Chondrocyte (in vitro differentiated cells): Measurements from ENCODE around the gene RALGPS2. TPM values are rescaled to one million over a fixed set of nuclear protein-coding genes. Genes with fewer than 3 reads are reported as not detected.

ENCODE experiments used
- DNase-seq: peaks from one replicate; pipeline ENCODE4 v3.0.0; 2021; ENCODE audit warnings: mixed read lengths, low spot score
- H3K27ac Mint-ChIP-seq: one replicate; pipeline ENCODE4 v1.8.0; 2021; ENCODE audit warnings: mild to moderate bottlenecking, moderate library complexity, mixed read lengths; ENCODE audit not compliant: unreplicated experiment
- H3K27me3 Mint-ChIP-seq: 2 replicates; pipeline ENCODE4 v1.8.0; 2021; ENCODE audit warnings: low read depth, mixed read lengths
- H3K36me3 Mint-ChIP-seq: 2 replicates; pipeline ENCODE4 v1.8.0; 2021; ENCODE audit warnings: low read depth, mixed read lengths
- H3K4me1 Mint-ChIP-seq: 2 replicates; pipeline ENCODE4 v1.8.0; 2021; ENCODE audit warnings: low read depth, mild to moderate bottlenecking, mixed read lengths
- H3K4me3 Mint-ChIP-seq: one replicate; pipeline ENCODE4 v1.8.0; 2021; ENCODE audit warnings: mild to moderate bottlenecking, moderate library complexity, mixed read lengths; ENCODE audit not compliant: unreplicated experiment
- H3K9me3 Mint-ChIP-seq: 2 replicates; pipeline ENCODE4 v1.8.0; 2021; ENCODE audit warnings: low read depth, mixed read lengths
- total RNA-seq: library from RNA; stranded (reverse); gene quantifications from 3 replicates; pipeline ENCODE4 v1.2.1, GENCODE V29; 2021
- TF ChIP-seq, protein P1 (sequence below): fragments of 200-600 bp; sonication (generic); IDR thresholded peaks from 2 replicates; pipeline ENCODE4 v1.5.0; 2021; ENCODE audit warnings: antibody characterized with exemption, mild to moderate bottlenecking, moderate library complexity

Gene RALGPS2
- total RNA-seq, 1 donor from 2014 or later: 10.0 TPM

DNA sequence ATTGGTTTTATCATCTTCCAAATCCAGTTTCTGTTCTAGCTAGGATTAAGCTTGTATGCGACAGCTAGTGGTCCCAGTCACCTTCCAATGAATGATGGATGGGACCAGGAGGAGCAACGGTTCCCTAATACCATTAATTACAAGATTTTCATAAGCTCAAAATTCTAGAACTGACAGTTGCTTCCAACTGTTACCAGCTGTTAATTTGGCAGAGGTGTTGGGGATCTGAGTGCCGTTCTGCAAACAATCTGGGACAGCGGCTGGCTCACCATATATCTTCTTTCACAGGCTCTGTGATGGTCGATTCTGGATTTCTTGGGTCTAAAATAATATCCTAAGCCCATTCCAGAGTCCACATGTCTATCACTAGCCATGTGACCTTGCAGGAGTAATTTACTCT lies 34.5 kb upstream of the RALGPS2 start:
- TF ChIP-seq, protein P1, sequence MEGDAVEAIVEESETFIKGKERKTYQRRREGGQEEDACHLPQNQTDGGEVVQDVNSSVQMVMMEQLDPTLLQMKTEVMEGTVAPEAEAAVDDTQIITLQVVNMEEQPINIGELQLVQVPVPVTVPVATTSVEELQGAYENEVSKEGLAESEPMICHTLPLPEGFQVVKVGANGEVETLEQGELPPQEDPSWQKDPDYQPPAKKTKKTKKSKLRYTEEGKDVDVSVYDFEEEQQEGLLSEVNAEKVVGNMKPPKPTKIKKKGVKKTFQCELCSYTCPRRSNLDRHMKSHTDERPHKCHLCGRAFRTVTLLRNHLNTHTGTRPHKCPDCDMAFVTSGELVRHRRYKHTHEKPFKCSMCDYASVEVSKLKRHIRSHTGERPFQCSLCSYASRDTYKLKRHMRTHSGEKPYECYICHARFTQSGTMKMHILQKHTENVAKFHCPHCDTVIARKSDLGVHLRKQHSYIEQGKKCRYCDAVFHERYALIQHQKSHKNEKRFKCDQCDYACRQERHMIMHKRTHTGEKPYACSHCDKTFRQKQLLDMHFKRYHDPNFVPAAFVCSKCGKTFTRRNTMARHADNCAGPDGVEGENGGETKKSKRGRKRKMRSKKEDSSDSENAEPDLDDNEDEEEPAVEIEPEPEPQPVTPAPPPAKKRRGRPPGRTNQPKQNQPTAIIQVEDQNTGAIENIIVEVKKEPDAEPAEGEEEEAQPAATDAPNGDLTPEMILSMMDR: no peak
- Mint-ChIP-seq H3K36me3 (no peaks in the 10 kb centered on the region), H3K27me3 (no peaks in the 10 kb centered on the region)

DNA sequence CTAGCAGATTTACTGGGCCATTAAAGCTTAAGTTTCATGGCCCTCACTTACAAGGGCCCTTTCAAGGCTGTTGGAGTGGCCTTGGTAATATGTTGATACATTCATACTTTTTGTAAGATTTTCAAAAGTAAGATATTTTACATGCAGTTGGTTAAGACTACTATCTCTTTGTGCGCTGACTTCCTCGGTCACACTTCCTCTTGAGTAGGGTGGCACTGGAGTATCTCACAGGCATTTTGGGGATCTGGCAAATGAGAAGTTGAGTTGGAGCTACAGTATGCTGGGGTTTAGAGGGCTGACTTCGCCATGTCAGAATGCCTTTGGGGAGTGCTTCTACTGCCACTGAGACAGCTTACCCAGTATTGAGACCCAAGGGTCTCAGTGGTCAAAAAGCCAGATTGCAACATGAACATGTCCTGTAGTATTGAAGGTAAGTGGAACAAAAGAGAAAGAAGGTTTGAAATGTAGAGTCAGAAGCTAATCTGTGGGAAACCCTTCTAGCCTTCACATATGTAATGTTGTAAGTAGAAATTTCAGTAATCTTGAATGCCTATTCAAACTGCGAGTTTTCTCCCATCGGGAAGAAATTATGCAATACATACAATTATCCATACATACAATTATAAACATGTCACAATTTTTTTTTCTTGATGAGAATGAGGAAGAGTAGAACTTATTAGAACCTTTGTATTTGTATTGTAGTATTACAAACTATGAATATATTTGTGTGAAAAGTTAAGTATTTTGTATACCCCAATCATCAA lies 32.3 kb upstream of the RALGPS2 start:
- H3K4me3 Mint-ChIP-seq: no peak overlapping the region
- DNase-seq: no peak
- H3K4me1 Mint-ChIP-seq: no peaks in the 10 kb centered on the region
- TF ChIP-seq, protein P1: no peak
- no peaks in the 10 kb centered on the region for H3K27me3 Mint-ChIP-seq
- no peaks in the 10 kb centered on the region for H3K36me3 Mint-ChIP-seq
- H3K27ac Mint-ChIP-seq: no peak overlapping the region
- no peaks in the 10 kb centered on the region for H3K9me3 Mint-ChIP-seq

More for the DNA sequence above, 34.5 kb upstream of the RALGPS2 start:
- Mint-ChIP-seq H3K9me3 (no peaks in the 10 kb centered on the region), H3K4me1 (no peaks in the 10 kb centered on the region), H3K4me3 (no peak overlapping the region), H3K27ac (no peak overlapping the region)
- DNase-seq: no peak

DNA sequence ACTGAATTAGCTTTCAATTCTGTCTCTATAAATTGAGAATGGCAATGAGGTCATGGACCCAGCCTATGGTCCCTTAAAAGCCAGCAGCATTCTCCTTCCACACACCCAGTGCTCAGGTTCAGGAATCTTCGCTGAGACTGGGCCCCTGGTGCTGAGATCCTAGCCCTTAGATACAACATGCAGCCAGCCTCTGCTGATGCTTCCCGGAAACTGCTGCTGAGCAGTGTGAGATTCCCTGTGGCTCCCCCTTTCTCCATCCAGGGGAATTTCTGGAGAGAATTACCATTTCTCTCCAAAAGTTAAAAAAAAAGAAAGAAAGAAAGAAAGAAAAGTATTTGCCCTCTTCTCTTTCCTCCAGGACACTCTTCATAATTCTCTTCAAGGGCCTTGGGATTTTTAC lies 31.7 kb upstream of the RALGPS2 start:
- TF ChIP-seq, protein P1: peak; percentile 50
- Mint-ChIP-seq H3K4me1 (no peaks in the 10 kb centered on the region), H3K9me3 (no peaks in the 10 kb centered on the region), H3K4me3 (no peak overlapping the region), H3K36me3 (no peaks in the 10 kb centered on the region), H3K27me3 (no peaks in the 10 kb centered on the region), H3K27ac (no peak overlapping the region)
- DNase-seq: no peak

DNA sequence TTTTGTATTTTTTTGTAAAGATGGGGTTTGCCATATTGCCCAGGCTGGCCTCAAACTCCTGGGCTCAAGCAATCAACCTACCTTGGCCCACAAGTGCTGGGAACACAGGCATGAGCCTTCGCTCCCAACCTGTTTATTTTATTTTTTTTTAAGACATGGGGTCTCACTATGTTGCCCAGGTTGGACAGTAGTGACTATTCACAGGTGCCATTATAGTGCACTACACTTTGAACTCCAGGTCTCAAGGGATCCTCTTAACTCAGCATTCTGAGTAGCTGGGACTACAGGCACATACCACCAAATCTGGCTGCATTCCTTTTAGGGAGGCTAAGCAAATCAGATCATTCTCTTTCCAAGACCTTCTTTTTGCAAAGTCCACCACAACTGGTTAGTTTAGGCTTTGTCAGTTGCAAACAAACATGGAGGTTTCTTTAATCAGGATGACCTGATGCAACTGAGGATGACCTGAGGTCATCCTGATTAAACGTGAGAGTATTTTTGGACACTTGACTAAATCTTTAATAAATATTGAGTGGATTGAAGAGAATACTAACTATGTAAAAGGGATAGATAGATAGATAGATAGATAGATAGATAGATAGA lies 30.0 kb upstream of the RALGPS2 start:
- TF ChIP-seq, protein P1: no peak
- H3K4me3 Mint-ChIP-seq: no peak overlapping the region
- no peaks in the 10 kb centered on the region for H3K27me3 Mint-ChIP-seq
- no peaks in the 10 kb centered on the region for H3K36me3 Mint-ChIP-seq
- no peak overlapping the region for H3K27ac Mint-ChIP-seq
- no peak for DNase-seq
- H3K9me3 Mint-ChIP-seq: no peaks in the 10 kb centered on the region
- H3K4me1 Mint-ChIP-seq: no peaks in the 10 kb centered on the region

DNA sequence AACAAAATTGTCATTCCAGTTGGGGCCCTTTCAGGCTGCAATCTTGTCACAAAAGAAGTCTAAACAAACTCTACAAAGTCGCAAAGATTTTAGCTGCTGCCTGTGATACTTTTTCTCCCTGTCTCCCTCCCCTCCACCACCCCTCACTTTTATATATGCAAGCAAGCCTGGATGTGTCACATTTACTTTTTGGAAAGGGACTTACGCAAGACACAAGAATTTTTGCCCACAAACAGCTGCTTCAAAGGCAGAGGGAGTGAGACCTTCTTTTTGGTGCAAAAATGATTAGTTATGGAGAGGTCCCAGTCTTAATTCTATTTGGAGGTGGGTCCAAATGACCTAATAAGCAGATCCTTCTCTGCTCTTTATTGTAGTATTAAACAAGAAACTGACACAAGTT lies 22.9 kb upstream of the RALGPS2 start:
- H3K36me3 Mint-ChIP-seq: no peaks in the 10 kb centered on the region
- H3K4me1 Mint-ChIP-seq: no peaks in the 10 kb centered on the region
- H3K27me3 Mint-ChIP-seq: no peaks in the 10 kb centered on the region
- no peak overlapping the region for H3K4me3 Mint-ChIP-seq
- no peak for DNase-seq
- TF ChIP-seq, protein P1: no peak
- no peak overlapping the region for H3K27ac Mint-ChIP-seq
- no peaks in the 10 kb centered on the region for H3K9me3 Mint-ChIP-seq
